HCT116 (cell line): ENCODE data around the gene TENM4. TPM values are rescaled to one million over a fixed set of nuclear protein-coding genes. Genes with fewer than 3 reads are reported as not detected.

ENCODE experiments used
- ATAC-seq: fragments of 200-7000 bp; cut with Tn5 transposase; 2 replicates; pipeline ENCODE4 v1.9.1; 2020; ENCODE audit warnings: mild to moderate bottlenecking, moderate library complexity
- BruUV-seq: library from RNA; stranded (reverse); fragments of 400-500 nt; replicated peaks from 2 replicates; lab custom pipeline; 2021; lab: Mats Ljungman, UMichigan
- CTCF ChIA-PET: fragments of 300-600 bp; sonication (Branson Sonifier 250); formaldehyde crosslinking; loops from one replicate; lab custom pipeline; 2021; ENCODE audit warnings: antibody characterized with exemption; lab: Charles Lee
- POLR2A ChIA-PET: fragments of 300-600, 350-600 bp; sonication (Branson Sonifier 250); formaldehyde crosslinking; loops from one replicate; lab custom pipeline; 2021; ENCODE audit warnings: antibody characterized with exemption; lab: Charles Lee
- RAD21 ChIA-PET, 2 experiments: fragments of 300-600 bp; sonication (Branson Sonifier 250); formaldehyde crosslinking; loops; one replicate each; lab custom pipeline; 2023; ENCODE audit warnings: low total read pairs in 2 of 2; ENCODE audit not compliant: uncharacterized antibody in 2 of 2, unreplicated experiment in 2 of 2, low non-redundant PET in 1 of 2; lab: Charles Lee
- DNase-seq: peaks from one replicate; pipeline ENCODE4 v3.0.0-alpha.2; 2010; ENCODE audit warnings: low read depth, low spot score
- H2AFZ ChIP-seq: fragments of 200-600 bp; shearing (Covaris generic), sonication (generic); 2 replicates; pipeline ENCODE4 v1.6.1; 2017; ENCODE audit warnings: low read depth, mixed run types, mixed read lengths, antibody characterized with exemption, low read length; ENCODE audit not compliant: poor library complexity, severe bottlenecking
- H3K27ac ChIP-seq: 2 replicates; pipeline ENCODE4 v1.5.1; 2012; ENCODE audit warnings: low read depth, low read length
- H3K27me3 ChIP-seq: fragments of 200-600 bp; sonication (generic); 2 replicates; pipeline ENCODE4 v1.6.1; 2016; ENCODE audit warnings: mixed run types, low read length, mixed read lengths; ENCODE audit not compliant: insufficient read depth
- H3K36me3 ChIP-seq, 2 experiments: fragments of 200-500 bp in 1 of 2; fragments of 200-600 bp in 1 of 2; sonication (Bioruptor generic) in 1 of 2; sonication (generic) in 1 of 2; 2 replicates each; pipeline versions ENCODE4 v1.5.1 to v1.6.1; 2014 to 2016; ENCODE audit warnings: low read length in 2 of 2, inconsistent platforms in 1 of 2, mixed read lengths in 1 of 2, mixed run types in 1 of 2; ENCODE audit not compliant: insufficient read depth in 2 of 2, control insufficient read depth in 1 of 2
- H3K4me1 ChIP-seq, 2 experiments: fragments of 200-600 bp in 1 of 2; sonication (generic) in 1 of 2; 2 replicates each; pipeline versions ENCODE4 v1.5.1 to v1.6.1; 2012 to 2017; ENCODE audit warnings: low read length in 2 of 2, inconsistent platforms in 1 of 2, mild to moderate bottlenecking in 1 of 2, mixed read lengths in 1 of 2, mixed run types in 1 of 2, moderate library complexity in 1 of 2; ENCODE audit not compliant: insufficient read depth in 2 of 2, control insufficient read depth in 1 of 2
- H3K4me2 ChIP-seq: fragments of 200-600 bp; sonication (generic); 2 replicates; pipeline ENCODE4 v1.6.1; 2017; ENCODE audit warnings: mixed run types, low read length, mixed read lengths
- H3K4me3 ChIP-seq, 2 experiments: fragments of 200-600 bp in 1 of 2; sonication (generic) in 1 of 2; replicated peaks in 1 of 2; 2 replicates each; pipeline ENCODE4 v1.5.1; 2011 to 2016; ENCODE audit warnings: low read length in 2 of 2, control low read depth in 1 of 2, low read depth in 1 of 2, mild to moderate bottlenecking in 1 of 2, mixed read lengths in 1 of 2, mixed run types in 1 of 2
- H3K79me2 ChIP-seq: fragments of 200-600 bp; sonication (generic); 2 replicates; pipeline ENCODE4 v1.6.1; 2017; ENCODE audit warnings: mild to moderate bottlenecking, mixed run types, low read length, moderate library complexity, mixed read lengths; ENCODE audit not compliant: insufficient read depth
- H3K9ac ChIP-seq: fragments of 200-600 bp; sonication (generic); 2 replicates; pipeline ENCODE4 v1.6.1; 2016; ENCODE audit warnings: low read length, mixed read lengths
- H3K9me2 ChIP-seq: fragments of 200-600 bp; sonication (generic), shearing (Covaris generic); 2 replicates; pipeline ENCODE4 v1.6.1; 2017; ENCODE audit warnings: mixed run types, mild to moderate bottlenecking, moderate library complexity; ENCODE audit not compliant: insufficient read depth
- H3K9me3 ChIP-seq, 2 experiments: fragments of 200-500 bp in 1 of 2; fragments of 200-600 bp in 1 of 2; sonication (Bioruptor generic) in 1 of 2; sonication (generic) in 1 of 2; 2 replicates each; pipeline ENCODE4 v1.6.1; 2014 to 2017; ENCODE audit warnings: low read length in 2 of 2, mixed read lengths in 2 of 2, inconsistent platforms in 1 of 2, low read depth in 1 of 2, mild to moderate bottlenecking in 1 of 2, mixed run types in 1 of 2, moderate library complexity in 1 of 2; ENCODE audit not compliant: control insufficient read depth in 1 of 2, insufficient read depth in 1 of 2
- H4K20me1 ChIP-seq: fragments of 200-600 bp; sonication (generic), shearing (Covaris generic); 2 replicates; pipeline ENCODE4 v1.6.1; 2017; ENCODE audit warnings: mixed run types, mild to moderate bottlenecking, moderate library complexity; ENCODE audit not compliant: insufficient read depth
- ELF1 ChIP-seq: IDR thresholded peaks from 2 replicates; pipeline ENCODE4 v1.6.1; 2012; ENCODE audit warnings: low read depth, borderline replicate concordance
- FOSL1 ChIP-seq: IDR thresholded peaks from 2 replicates; pipeline ENCODE4 v1.6.1; 2012; ENCODE audit warnings: low read depth
- RAD21 ChIP-seq: IDR thresholded peaks from 2 replicates; pipeline ENCODE4 v1.6.1; 2012; ENCODE audit warnings: low read depth, mild to moderate bottlenecking
- SP1 ChIP-seq: IDR thresholded peaks from 2 replicates; pipeline ENCODE4 v1.6.1; 2012; ENCODE audit warnings: low read depth
- TCF7L2 ChIP-seq: IDR thresholded peaks from 2 replicates; pipeline ENCODE4 v1.7.0; 2011; ENCODE audit warnings: borderline replicate concordance, inconsistent platforms; ENCODE audit not compliant: insufficient read depth, insufficient read length; ENCODE audit errors: extremely low read depth
- intact Hi-C: fragments of 100-400 bp; cut with micrococcal nuclease; formaldehyde crosslinking; loops from 2 replicates; pipeline ENCODE4 v1.10.0; 2022
- total RNA-seq: library from RNA; stranded (reverse); gene quantifications from one replicate; pipeline ENCODE4 v1.2.1, GENCODE V29; 2021; ENCODE audit not compliant: unreplicated experiment
- TF ChIP-seq, protein P1 (sequence below): IDR thresholded peaks from 2 replicates; pipeline ENCODE4 v1.6.1; 2012; ENCODE audit warnings: low read depth

TENM4 gene
- total RNA-seq, 1 experiment from 2014 or later: 0.05 TPM

GRCh38 chr11:78853521-78853920, 587.3 kb downstream of the TENM4 start:
- TF ChIP-seq FOSL1 (no peak), SP1 (no peak), TCF7L2 (no peak), ELF1 (no peak), RAD21 (no peak)
- TF ChIP-seq, protein P1, sequence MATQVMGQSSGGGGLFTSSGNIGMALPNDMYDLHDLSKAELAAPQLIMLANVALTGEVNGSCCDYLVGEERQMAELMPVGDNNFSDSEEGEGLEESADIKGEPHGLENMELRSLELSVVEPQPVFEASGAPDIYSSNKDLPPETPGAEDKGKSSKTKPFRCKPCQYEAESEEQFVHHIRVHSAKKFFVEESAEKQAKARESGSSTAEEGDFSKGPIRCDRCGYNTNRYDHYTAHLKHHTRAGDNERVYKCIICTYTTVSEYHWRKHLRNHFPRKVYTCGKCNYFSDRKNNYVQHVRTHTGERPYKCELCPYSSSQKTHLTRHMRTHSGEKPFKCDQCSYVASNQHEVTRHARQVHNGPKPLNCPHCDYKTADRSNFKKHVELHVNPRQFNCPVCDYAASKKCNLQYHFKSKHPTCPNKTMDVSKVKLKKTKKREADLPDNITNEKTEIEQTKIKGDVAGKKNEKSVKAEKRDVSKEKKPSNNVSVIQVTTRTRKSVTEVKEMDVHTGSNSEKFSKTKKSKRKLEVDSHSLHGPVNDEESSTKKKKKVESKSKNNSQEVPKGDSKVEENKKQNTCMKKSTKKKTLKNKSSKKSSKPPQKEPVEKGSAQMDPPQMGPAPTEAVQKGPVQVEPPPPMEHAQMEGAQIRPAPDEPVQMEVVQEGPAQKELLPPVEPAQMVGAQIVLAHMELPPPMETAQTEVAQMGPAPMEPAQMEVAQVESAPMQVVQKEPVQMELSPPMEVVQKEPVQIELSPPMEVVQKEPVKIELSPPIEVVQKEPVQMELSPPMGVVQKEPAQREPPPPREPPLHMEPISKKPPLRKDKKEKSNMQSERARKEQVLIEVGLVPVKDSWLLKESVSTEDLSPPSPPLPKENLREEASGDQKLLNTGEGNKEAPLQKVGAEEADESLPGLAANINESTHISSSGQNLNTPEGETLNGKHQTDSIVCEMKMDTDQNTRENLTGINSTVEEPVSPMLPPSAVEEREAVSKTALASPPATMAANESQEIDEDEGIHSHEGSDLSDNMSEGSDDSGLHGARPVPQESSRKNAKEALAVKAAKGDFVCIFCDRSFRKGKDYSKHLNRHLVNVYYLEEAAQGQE: no peak
- TF ChIP-seq, all 23 proteins: peak for 0
- intact Hi-C loops: no loop called here
- Histone ChIP-seq H3K4me3 (no peak overlapping the region), H3K27ac (no peak overlapping the region), H4K20me1 (no peaks in the 10 kb centered on the region), H3K79me2 (no peaks in the 10 kb centered on the region), H3K36me3 (no peaks in the 10 kb centered on the region), H2AFZ (no peak overlapping the region), H3K9me2 (no peaks in the 10 kb centered on the region), H3K27me3 (peaks cover 85% of the 10 kb centered on the region), H3K9me3 (no peaks in the 10 kb centered on the region), H3K9ac (no peak overlapping the region), H3K4me1 (no peaks in the 10 kb centered on the region), H3K4me2 (no peak overlapping the region)
- DNase-seq (no peak), ATAC-seq (no peak)
- BruUV-seq: no TSS peak
- POLR2A ChIA-PET: no interaction called here
- CTCF ChIA-PET: no interaction called here
- RAD21 ChIA-PET: no interaction called here
